Measurements from ENCODE around the gene SSTR5. TPM values are rescaled to one million over a fixed set of nuclear protein-coding genes. Genes with fewer than 3 reads are reported as not detected.

SSTR5 gene
- total RNA-seq, 1 donor from 2014 or later, result 22.6 TPM

- H3K27me3 ChIP-seq (ENCODE audit: low read depth), result peaks cover 91% of the 10 kb centered on the region
- H3K4me1 ChIP-seq, result no peaks in the 10 kb centered on the region
- intact Hi-C loops (cut with micrococcal nuclease), result no loop called here
- DNase-seq, result no peak
- no peaks in the 10 kb centered on the region for H3K9me3 ChIP-seq (replicated peaks)
- no peak for TF ChIP-seq CTCF (IDR thresholded peaks at IDR 0.05; ENCODE audit: borderline replicate concordance)
- no peaks in the 10 kb centered on the region for H3K36me3 ChIP-seq
- H3K4me3 ChIP-seq, result no peak overlapping the region
- no peak overlapping the region for H3K27ac ChIP-seq (replicated peaks)
These were observed 4.4 kb downstream of the SSTR5 start for GRCh38 chr16:1076801-1077576.

- H3K36me3 ChIP-seq, result no peaks in the 10 kb centered on the region
- no peak for DNase-seq
- H3K27ac ChIP-seq (replicated peaks), result no peak overlapping the region
- intact Hi-C loops (cut with micrococcal nuclease), result no loop called here
- H3K4me1 ChIP-seq, result no peaks in the 10 kb centered on the region
- no peak overlapping the region for H3K4me3 ChIP-seq
- peaks cover 91% of the 10 kb centered on the region for H3K27me3 ChIP-seq (ENCODE audit: low read depth)
- no peaks in the 10 kb centered on the region for H3K9me3 ChIP-seq (replicated peaks)
- TF ChIP-seq CTCF (IDR thresholded peaks at IDR 0.05; ENCODE audit: borderline replicate concordance), result no peak
These were observed 5.5 kb downstream of the SSTR5 start for GRCh38 chr16:1077877-1078578.

GRCh38 chr16:1078579-1079021 is 6.1 kb downstream of the SSTR5 start:
- Histone ChIP-seq H3K27me3 (ENCODE audit: low read depth) (peaks cover 91% of the 10 kb centered on the region), H3K4me1 (no peaks in the 10 kb centered on the region), H3K27ac (replicated peaks) (no peak overlapping the region), H3K4me3 (no peak overlapping the region), H3K36me3 (no peaks in the 10 kb centered on the region), H3K9me3 (replicated peaks) (peaks cover 2% of the 10 kb centered on the region)
- intact Hi-C loops (cut with micrococcal nuclease), result no loop called here
- DNase-seq, result no peak
- TF ChIP-seq CTCF (IDR thresholded peaks at IDR 0.05; ENCODE audit: borderline replicate concordance), result no peak

GRCh38 chr16:1079341-1079740 is 6.8 kb downstream of the SSTR5 start:
- peaks cover 10% of the 10 kb centered on the region for H3K9me3 ChIP-seq (replicated peaks)
- intact Hi-C loops (cut with micrococcal nuclease), result no loop called here
- no peak overlapping the region for H3K4me3 ChIP-seq
- H3K36me3 ChIP-seq, result no peaks in the 10 kb centered on the region
- H3K27ac ChIP-seq (replicated peaks), result no peak overlapping the region
- TF ChIP-seq CTCF (IDR thresholded peaks at IDR 0.05; ENCODE audit: borderline replicate concordance), result no peak
- peaks cover 91% of the 10 kb centered on the region for H3K27me3 ChIP-seq (ENCODE audit: low read depth)
- no peak for DNase-seq
- no peaks in the 10 kb centered on the region for H3K4me1 ChIP-seq

- Histone ChIP-seq H3K36me3 (no peaks in the 10 kb centered on the region), H3K27ac (replicated peaks) (no peak overlapping the region), H3K27me3 (ENCODE audit: low read depth) (peaks cover 91% of the 10 kb centered on the region), H3K4me3 (no peak overlapping the region), H3K4me1 (no peaks in the 10 kb centered on the region), H3K9me3 (replicated peaks) (peaks cover 16% of the 10 kb centered on the region)
- TF ChIP-seq CTCF (IDR thresholded peaks at IDR 0.05; ENCODE audit: borderline replicate concordance), result no peak
- intact Hi-C loops (cut with micrococcal nuclease), result no loop called here
- no peak for DNase-seq
These were observed 7.4 kb downstream of the SSTR5 start for GRCh38 chr16:1079786-1080525.

Measured in left ventricle myocardium inferior (tissue), 1 donor.